Measurements from ENCODE around the gene SH3BGRL.

DNA sequence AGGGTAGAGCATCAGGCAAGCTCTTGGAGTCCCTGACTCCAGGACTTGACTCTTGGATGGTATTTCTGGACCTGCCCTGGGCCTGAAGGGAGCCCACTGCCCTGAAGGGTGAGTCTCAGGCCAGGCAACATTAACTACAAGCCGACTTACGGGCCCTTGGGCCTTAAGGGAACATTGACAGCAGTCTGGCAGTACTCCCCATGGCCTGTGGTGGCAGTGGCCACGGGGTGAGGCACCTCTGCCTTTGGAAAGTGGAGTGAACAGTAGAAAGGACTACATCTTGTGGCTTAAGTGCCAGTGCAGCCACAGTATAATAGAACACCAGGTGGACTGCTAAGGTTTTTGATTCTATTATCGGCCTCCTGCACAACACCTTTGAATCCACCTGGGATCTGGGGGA is 36.3 kb downstream of the SH3BGRL start:
- TF ChIP-seq, protein P1, sequence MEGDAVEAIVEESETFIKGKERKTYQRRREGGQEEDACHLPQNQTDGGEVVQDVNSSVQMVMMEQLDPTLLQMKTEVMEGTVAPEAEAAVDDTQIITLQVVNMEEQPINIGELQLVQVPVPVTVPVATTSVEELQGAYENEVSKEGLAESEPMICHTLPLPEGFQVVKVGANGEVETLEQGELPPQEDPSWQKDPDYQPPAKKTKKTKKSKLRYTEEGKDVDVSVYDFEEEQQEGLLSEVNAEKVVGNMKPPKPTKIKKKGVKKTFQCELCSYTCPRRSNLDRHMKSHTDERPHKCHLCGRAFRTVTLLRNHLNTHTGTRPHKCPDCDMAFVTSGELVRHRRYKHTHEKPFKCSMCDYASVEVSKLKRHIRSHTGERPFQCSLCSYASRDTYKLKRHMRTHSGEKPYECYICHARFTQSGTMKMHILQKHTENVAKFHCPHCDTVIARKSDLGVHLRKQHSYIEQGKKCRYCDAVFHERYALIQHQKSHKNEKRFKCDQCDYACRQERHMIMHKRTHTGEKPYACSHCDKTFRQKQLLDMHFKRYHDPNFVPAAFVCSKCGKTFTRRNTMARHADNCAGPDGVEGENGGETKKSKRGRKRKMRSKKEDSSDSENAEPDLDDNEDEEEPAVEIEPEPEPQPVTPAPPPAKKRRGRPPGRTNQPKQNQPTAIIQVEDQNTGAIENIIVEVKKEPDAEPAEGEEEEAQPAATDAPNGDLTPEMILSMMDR (IDR thresholded peaks at IDR 0.05 in 2 of 3, conservative IDR thresholded peaks at IDR 0.05 in 1 of 3; ENCODE audit: control insufficient read depth in 2 of 3, extremely low read depth in 1 of 3, insufficient read depth in 1 of 3, low read depth in 3 of 3, low read length in 3 of 3), result no peak
- TF ChIP-seq MTA3 (IDR thresholded peaks at IDR 0.05; ENCODE audit: borderline replicate concordance, low read length) (no peak), EZH2 (IDR thresholded peaks at IDR 0.05; ENCODE audit: borderline replicate concordance, control insufficient read depth, low read depth, low read length) (no peak), FOXK2 (IDR thresholded peaks at IDR 0.05) (no peak)
- TF ChIP-seq, protein P2, sequence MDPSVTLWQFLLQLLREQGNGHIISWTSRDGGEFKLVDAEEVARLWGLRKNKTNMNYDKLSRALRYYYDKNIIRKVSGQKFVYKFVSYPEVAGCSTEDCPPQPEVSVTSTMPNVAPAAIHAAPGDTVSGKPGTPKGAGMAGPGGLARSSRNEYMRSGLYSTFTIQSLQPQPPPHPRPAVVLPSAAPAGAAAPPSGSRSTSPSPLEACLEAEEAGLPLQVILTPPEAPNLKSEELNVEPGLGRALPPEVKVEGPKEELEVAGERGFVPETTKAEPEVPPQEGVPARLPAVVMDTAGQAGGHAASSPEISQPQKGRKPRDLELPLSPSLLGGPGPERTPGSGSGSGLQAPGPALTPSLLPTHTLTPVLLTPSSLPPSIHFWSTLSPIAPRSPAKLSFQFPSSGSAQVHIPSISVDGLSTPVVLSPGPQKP (IDR thresholded peaks at IDR 0.05; ENCODE audit: low read depth, low read length), result no peak
